ENCODE results near the gene MEN1.
A peak's percentile ranks its signal among the peaks of the same experiment; 100 is the strongest.
"Not testable (repeated sequence)": the region's sequence is repeated elsewhere in the genome, so short reads cannot be mapped to it uniquely, and the experiment has no call there.

MEN1 gene

DNA sequence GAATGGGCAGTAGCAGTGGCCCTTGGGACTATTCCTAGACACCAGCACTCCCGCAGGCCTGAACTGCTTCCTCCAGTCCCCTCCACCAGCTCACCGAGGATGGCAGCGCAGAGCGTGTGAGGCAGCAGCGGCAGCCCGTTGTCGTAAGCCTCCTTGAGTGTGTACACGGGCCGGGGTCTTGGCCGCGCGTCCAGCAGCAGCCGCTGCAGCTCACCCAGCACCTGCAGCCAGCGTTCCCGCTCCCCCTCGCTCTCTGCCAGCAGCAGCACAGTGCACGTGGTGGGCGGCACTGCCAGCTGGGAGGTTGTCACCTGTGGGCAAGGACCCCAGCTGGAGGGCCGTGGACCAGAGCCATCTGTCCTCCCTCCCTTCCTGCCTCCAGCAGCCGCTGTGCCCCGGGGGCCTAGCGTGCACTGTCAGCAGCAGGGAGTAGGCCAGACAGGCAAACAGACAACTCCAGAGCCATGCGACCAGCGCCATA lies 21.1 kb upstream of the MEN1 start:
- DNase-seq, result no peak

DNA sequence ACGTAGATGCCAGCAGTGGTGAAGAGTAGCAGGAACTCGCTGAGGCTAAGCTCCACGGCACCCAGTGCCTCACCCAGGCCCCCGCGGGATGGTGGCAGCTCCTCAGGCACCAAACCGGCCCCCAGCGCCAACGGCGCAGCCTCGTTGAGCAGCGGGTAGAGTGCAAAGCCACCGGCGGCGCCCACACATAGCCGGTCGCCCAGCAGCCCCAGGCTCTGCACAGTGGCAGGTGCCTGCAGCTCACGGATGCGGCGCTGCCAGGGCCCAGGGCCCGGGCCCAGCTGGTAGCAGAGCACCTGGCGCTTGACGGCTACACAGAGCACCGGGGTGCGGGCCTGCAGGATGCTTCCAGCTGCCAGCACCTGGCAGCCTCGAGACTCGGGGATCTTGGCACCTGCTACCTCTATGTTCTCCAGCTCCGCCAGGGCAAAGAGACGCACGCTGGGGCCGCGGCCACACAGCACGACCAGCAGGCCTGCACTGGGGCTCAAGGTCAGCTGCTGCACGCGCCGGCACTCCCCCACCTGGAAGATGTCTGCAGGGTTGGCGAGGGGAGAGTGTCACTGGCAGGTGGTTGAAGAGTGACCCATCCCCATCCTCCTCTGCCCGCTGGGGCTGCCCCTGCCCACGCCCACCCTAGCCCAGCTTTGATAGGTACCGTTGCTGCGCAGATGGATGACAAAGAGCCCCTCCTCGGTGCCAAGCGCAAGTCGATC lies 19.3 kb upstream of the MEN1 start:
- no peak for DNase-seq

DNA sequence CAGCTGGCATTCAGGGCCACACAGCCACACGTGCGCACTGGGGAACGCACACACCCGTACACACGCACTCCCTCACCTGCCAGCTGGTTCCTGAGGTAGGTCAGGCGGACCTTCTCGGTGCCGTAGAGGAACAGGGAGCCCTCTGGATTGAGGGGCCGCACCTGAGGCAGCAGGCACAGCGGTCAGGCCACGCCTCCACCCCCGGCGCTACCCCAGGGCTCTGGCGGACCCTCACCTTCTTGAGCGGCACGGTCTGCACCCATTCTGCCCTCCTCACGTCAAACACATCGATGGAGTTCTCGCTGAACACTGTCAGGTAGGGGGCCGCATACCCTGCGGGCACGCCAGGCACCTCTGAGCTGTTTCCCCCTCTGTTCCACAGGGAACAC lies 17.1 kb upstream of the MEN1 start:
- no peak for DNase-seq

DNA sequence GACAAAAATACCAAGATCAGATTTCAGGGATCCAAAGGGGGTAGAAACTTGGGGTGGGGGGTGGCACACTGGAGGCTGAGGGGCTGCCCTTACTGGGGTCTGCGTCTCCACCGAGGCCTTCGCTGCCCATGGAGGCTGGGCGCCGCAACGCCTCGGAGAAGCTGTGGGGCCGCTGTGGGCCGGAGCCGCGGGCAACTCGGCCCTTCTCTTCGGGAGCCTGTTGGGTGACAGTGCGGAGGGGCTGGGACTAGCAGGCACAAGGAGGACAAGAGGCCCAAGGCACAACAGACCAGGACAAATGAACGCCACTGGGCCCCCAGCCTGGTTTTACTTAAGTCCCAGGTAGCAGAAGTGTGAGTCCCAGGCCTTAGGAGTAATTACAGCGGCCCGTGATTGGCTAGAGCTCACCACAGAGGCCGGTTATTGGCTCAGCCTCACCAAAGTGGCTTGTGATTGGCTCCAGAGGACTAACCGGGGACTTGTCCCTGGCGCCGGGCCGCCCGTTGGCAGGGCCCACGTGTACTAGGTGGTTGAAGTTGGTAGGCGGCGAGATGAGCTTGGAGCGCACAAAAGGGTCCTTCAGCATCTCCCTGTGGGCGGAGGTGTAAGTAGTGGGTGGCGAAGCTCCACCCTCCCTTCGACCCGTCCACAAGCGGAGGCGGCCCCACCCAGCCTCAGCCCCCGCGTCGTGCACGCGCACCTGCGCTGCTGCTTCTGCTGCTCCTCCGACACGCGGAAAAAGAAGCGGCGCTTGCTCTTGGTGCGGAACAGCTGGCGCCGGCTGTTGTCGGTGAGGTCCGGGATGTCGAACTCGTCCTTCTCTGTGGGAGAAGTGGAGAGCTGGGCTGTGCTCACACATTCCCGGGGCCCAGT lies 16.5 kb upstream of the MEN1 start:
- no peak for DNase-seq

DNA sequence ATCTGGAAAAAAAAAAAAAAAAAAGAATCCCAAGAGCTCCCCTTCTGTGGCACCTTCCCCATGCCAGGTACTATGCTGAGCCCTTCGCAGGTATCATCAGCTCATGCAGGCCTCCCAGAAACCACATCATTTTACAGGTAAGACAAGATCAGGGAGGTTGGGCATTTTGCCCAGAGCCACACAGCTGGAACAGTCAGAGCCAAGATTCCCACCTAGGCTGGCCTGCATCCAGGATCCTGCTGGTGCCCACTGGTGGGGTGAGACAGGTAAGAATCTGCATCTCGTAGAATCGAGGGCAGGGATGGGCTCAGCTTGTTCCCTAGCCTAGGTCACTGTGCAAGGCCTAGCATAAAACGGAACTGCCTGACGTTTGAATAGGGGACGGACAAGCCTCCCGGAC lies 15.7 kb upstream of the MEN1 start:
- DNase-seq, result no peak

DNA sequence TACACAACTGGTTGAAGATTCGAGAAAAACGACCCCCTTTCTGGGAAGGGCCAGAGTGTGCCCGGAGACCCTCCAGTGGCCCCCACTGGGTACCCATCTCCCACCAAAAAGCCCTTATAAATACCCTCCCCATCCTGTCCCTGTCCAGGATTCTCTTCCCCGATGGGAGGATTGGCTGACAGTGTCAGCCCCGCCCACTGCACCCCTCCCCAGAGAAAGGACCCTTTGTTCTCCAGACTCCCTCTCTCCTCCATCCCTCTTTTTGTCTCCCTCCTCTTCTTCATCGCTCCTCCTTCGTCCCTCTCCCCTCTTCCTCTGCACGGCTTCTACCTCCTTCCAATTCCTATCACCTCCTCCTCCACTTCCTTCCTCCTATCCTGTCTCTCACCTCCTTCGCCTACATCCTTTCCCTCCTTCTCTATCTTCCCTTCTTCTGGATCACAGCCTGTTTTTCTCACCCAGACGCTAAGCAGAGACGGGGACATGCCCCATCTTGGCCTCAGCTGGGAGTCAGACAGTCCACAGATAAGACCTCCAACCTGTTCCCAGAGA lies 13.3 kb upstream of the MEN1 start:
- no peak for DNase-seq

DNA sequence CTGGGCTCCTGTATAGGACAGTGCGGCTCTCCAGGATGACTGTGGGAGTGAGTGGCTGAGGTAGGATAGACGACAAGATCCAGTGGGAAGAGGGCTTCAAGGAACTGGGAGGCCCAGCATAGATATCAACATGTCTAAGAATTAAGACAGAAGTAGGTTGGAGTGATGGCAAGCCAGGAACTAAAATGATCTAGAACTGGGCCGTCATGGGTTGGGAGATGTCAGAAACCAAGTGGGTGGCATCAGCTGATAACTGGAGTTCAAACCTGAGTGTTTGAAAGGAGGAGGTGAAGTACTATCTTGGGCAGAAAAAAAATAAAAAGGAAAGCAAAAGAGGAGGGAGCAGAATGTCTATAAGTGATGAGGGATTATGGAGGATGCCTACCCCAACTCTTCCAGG lies 7.1 kb upstream of the MEN1 start:
- DNase-seq, result no peak

DNA sequence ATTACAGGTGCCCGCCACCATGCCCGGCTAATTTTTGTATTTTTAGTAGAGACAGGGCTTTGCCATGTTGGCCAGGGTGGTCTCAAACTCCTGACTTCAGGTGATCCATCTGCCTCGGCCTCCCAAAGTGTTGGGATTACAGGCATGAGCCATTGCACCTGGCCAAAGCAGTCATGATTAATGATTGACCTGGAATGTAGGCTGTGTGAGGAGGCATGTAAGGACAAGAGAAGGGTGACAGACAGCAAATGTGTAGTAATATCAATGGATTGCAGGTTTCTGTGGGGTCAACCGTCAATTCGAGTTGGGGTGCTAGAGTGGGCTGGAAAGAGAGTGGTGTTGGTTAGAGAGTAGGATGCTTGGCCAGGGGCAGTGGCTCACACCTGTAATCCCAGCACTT lies 5.1 kb upstream of the MEN1 start:
- DNase-seq, result not testable (repeated sequence)

DNA sequence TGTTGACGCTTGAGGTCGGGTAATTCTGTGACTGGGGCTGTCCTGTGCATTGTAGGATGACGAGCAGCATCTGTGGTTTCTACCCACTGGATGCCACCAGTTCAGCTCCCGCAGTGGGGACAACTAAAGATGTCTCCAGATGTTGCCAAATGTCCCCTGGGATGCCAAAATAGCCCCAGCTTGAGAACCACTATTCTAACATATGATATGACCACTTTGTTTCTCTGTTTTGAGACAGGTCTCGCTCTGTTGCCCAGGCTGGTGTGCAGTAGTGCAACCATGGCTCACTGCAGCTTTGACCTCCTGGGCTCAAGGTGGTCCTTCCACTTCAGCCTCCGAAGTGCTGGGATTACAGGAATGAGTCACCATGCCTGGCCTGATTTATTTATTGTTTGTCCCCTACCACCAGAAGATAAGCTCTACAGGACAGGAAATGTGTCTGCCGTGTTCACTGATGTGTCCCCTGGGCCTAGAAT lies 4.4 kb upstream of the MEN1 start:
- DNase-seq, result no peak

DNA sequence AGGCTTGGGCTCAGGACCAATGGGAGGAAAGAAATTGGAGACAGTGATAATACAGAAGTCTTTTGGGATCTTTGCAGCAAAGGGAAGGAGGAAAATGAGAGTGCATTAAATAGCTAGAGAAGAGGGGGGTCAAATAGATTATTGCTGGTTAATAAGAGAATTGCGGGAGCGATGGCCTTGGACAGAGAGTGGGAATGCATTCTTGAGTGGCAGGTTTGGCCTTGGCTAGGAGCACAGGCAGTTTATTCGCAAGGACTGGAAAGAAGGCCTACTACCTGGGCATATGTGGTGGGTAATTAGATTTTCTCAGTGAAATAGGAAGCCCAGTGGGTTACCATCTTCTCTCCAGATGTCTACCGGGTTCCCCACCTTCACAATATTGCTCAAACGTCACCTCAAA lies 3.5 kb upstream of the MEN1 start:
- no peak for DNase-seq

DNA sequence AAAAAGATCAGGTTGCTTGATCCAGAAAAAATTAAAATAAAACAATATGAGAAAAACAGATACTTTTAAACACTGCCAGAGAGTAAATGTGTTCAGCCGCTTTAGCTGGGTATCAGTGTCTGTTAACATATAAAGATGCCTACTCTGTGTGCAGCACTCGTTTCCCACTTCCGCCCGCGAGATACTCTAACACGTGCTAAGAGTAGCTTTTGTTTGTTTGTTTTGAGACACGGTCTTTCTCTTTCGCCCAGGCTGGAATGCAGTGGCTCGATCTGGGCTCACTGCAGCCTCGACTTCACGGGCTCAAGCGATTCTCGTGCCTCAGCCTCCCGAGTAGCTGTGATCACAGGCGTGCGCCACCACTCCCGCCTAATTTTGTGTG lies 531 bp upstream of the MEN1 start:
- DNase-seq, result no peak

DNA sequence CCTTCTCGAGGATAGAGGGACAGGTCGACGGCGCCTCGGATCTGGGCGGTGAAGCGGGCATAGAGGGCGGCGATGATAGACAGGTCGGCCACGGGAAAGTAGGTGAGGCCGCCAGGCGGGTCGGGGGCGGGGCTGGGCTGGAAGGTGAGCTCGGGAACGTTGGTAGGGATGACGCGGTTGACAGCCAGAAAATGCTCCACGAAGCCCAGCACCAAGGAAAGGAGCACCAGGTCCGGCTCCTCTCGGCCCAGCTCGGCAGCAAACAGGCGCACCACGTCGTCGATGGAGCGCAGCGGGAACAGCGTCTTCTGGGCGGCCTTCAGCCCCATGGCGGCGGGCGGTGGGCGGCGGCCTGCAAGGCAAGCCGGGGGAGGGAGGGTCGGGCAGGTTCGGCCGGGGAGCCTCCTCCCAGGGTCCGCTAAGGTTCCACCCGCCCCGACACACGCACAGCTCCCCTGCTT lies 540 bp downstream of the MEN1 start:
- no peak for DNase-seq

DNA sequence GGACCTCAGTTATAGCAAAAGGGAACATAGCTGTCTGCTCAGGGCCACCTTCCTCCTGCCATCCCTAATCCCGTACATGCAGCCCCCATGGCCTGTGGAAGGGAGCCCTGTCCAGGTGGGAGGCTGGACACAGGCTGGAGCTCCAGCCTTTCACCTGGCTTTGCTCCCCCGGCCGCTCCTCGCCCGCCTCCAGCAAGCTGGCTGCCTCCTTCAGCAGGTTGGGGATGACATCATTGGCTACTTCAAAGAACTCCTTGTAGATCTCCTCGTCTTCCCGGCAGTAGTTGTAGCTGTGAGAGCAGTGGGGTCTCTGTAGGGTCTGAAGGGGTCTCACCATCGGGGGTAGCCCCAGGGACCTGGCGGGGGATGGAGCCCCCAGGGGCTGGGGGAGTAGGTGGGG lies 4.9 kb downstream of the MEN1 start:
- DNase-seq, result no peak

DNA sequence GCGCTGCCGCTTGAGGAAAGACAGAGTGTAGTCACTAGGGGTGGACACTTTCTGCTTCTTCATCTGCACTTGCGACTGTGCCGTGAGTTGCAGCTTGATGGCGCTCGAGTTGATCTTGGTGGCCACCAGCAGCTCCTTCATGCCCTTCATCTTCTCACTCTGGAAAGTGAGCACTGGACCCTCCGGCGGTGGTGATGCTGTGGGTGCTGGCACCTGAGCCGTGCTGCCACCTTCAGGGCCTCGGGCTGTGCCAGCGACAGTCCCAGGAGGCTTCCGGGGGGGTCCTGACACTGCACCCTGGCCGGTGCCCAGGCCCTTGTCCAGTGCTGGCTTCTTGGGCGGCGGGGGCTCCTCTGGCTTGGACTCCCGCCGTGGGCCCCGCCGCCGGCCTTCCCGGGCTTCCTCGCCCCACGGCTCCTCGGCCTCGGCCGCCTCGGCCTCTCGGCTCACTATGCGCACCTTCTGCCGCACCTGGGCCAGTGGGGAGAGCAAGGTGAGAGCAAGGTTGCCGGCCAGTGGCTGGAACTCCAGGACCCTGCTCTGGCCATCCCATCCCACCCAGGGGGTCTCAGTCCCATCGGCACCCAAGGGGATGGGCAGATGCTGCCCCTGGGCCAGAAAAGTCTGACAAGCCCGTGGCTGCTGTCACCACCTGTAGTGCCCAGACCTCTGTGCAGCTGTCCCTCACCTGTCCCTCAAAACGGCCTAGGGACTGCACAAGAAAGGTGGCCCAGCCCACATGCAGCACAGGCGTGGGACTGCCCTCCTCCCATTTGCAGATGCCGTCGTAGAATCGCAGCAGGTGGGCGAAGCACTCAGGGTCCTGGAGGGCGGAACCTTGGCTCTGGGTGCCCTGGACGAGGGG lies 5.8 kb downstream of the MEN1 start:
- DNase-seq, result no peak

DNA sequence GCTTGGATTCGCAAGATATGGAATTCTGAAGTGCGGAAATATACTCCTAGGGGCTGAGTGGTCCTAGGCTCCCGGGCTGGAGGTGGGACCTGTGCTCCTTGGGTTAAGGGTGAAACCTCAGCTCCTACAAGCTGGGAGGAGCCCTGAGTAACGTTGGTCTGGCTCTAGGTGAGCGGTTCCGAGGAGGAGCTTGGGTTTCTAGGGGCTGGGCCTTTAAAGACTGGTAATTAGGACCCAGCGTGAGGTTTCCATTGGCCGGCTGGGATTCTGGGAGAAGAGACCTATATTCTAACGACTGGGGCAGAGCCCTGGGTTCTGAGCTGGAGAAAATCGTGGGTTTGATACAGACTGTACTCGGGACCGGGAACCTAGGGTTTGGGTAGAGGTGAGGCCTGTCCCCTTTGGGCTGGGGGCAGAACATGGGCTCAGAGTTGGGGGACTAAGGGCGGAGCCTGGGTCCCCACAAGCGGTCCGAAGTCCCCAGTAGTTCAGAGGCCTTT lies 6.5 kb downstream of the MEN1 start:
- DNase-seq, result peak; percentile 32

DNA sequence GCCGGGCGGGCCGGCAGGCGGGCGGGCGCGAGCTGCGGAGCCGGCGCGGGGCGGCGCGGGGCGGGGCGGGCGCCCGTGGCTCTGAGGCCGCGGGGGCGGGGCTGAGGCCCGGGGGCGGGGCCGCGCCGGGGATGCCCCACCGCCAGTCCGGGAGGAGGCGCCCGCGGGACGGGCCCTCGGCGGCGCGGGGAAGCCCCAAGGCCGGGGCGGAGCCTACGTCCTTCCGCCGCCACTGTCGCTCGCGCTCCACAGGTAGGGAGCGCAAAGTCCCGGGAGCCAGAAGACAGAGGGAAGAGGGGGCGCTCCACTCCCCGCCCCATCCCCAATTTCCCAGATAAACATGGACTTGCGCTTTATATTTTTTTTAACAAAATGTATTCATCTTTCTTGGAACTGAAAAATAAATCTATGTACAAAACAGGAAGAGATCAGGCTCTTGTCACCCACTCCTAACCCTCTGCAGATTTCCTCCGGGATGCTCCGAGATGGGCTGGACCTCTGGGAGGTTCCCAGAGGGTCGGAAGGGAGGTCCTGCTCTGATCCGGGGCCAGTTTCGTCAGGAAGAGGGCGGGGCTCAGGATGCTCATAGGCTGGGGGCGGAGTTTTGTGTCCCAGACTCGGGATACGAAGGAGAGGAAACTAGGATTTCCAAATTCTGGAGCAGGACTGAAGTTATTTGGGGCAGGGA lies 7.0 kb downstream of the MEN1 start, which contains the start of gene MAP4K2:
Gene MAP4K2, minus strand, starts transcription at position 57 of the 688 bp plus-strand sequence. CDS start 65 bp downstream, outside the sequence.
- peak; percentile 84 for DNase-seq

DNA sequence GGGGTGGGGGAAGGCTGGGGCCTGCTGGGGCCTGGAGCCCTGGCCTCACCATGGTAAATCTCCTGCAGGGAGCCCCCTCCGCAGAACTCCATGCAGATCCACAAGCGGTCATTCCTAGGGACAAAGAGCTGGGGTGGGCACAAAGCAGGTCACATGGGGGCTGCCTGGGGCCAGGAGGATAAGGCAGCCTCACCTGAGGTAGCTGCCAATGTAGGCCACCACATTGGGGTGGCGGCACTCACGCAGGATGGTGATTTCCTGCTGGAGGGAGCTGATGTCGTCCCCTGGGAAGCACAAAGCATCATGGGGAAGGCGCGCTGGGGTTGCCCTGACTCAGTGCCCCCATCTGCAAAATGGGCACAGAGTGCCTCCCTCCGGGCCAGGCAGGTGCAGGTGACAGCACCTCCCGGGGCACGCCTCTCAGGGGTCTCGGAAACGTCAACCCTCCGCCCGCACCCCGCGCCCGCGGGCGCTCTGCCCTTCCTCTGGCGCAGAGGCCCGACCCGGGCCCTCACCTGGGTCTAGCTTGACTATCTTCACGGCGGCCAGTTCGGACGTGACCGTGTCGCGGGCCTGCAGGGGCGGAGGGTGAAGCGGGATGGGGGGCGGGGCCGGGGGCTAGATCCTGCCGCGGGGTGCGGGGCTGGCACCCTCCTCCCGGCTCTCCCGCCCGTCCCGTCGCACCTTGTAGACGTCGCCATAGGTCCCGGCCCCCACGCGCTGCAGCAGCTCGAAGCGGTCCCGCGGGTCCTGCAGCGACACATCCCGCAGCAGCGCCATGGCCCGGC lies 7.8 kb downstream of the MEN1 start:
- no peak for DNase-seq

DNA sequence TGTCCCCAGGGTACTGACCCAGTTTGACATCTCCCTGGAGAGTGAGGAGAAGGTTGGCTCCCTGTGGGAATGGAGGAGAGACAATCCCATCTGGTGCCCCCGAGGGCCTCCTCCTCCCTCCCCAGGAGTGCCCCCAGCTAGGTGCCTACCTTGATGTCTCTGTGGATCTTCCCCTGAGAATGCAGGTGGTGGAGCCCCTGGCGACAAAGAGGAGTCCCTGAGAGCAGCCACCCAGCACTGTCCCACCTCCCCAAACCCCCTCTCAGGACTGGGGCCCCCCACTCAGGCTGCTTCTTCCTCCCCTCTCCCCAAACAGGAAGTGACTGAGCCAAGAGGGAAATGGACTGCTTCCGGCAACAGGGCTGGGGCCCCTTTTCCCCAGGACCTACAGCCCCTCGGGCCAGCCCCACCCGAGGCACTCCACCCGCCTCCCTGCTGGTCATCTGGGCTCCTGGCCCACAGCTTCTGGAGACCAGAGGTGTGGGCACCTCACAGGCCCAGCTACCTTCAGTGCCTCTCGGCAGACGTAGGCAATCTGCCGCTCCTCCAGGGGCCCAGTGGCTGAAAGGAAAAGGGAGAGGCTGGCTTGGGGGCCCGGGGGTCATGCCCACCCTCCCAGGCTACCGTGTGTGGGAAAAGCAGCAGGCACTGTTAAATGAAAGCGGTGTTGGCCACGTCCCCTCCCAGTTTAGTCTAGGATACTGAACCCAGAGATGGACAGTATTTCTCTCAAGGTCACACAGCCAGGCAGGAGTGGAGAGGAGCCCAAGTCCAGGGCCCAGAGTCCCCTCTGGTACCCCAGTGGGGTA lies 8.6 kb downstream of the MEN1 start:
- no peak for DNase-seq

DNA sequence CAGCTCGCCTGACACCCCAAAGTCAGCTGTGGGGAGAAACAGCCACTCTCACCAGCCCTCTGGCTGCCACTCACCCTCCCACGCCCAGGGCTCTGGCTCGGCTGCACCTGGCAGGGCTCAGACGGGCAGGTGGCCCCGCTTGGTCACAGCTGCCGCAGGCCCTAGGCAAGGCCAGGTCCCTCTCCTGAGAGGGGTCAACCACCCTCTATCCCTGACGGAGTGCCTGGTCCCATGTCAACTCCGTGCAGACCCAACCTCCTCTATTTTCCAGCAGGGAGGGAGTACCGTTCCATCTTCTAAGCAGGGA lies 9.2 kb downstream of the MEN1 start:
- DNase-seq, result no peak
